Type B pancreatic cell (in vitro differentiated cells): ENCODE measurements around the gene IL24. TPM values are rescaled to one million over a fixed set of nuclear protein-coding genes. Genes with fewer than 3 reads are reported as not detected.

ENCODE experiments used
- DNase-seq: peaks from one replicate; pipeline ENCODE4 v3.0.0; 2021; ENCODE audit warnings: mixed read lengths; ENCODE audit not compliant: unreplicated experiment; ENCODE audit errors: extremely low spot score
- H3K27ac Mint-ChIP-seq: 2 replicates; pipeline ENCODE4 v1.8.0; 2021; ENCODE audit warnings: mild to moderate bottlenecking, mixed read lengths
- H3K27me3 Mint-ChIP-seq: 2 replicates; pipeline ENCODE4 v1.8.0; 2021; ENCODE audit warnings: mixed read lengths
- H3K36me3 Mint-ChIP-seq: 2 replicates; pipeline ENCODE4 v1.8.0; 2021; ENCODE audit warnings: mixed read lengths
- H3K4me1 Mint-ChIP-seq: one replicate; pipeline ENCODE4 v1.8.0; 2021; ENCODE audit warnings: mixed read lengths; ENCODE audit not compliant: unreplicated experiment
- H3K4me3 Mint-ChIP-seq: 2 replicates; pipeline ENCODE4 v1.8.0; 2021; ENCODE audit warnings: mild to moderate bottlenecking, mixed read lengths
- H3K9me3 Mint-ChIP-seq: 2 replicates; pipeline ENCODE4 v1.8.0; 2021; ENCODE audit warnings: mixed read lengths
- CTCF ChIP-seq: fragments of 200-600 bp; sonication (generic); conservative IDR thresholded peaks from 2 replicates; pipeline ENCODE4 v1.5.0; 2021; ENCODE audit warnings: antibody characterized with exemption, mild to moderate bottlenecking
- total RNA-seq: library from RNA; stranded (reverse); gene quantifications from 2 replicates; pipeline ENCODE4 v1.2.1, GENCODE V29; 2021; ENCODE audit warnings: low replicate concordance

The IL24 gene
- total RNA-seq, 1 donor from 2014 or later: not detected

- DNase-seq: no peak
- no peaks in the 10 kb centered on the region for H3K36me3 Mint-ChIP-seq
- no peak for TF ChIP-seq CTCF
- H3K27me3 Mint-ChIP-seq: peaks cover 52% of the 10 kb centered on the region
- H3K4me3 Mint-ChIP-seq: no peak overlapping the region
- H3K4me1 Mint-ChIP-seq: no peaks in the 10 kb centered on the region
- H3K27ac Mint-ChIP-seq: no peak overlapping the region
- no peaks in the 10 kb centered on the region for H3K9me3 Mint-ChIP-seq
Observed at GRCh38 chr1:206863266-206863665, 34.0 kb upstream of the IL24 start.

- TF ChIP-seq CTCF: peak; percentile 79
- Mint-ChIP-seq H3K4me1 (no peaks in the 10 kb centered on the region), H3K27me3 (peaks cover 62% of the 10 kb centered on the region), H3K36me3 (no peaks in the 10 kb centered on the region), H3K9me3 (no peaks in the 10 kb centered on the region), H3K4me3 (no peak within 1 kb of the TSS), H3K27ac (no peak within 1 kb of the TSS)
- no peak for DNase-seq
Observed at GRCh38 chr1:206864939-206865671, 32.1 kb upstream of the IL24 start, which contains the start of gene IL20. Gene IL20, plus strand, starts transcription at chr1:206865623. Its CDS starts 230 bp downstream, at chr1:206865853.

GRCh38 chr1:206866062-206866461 lies 31.2 kb upstream of the IL24 start:
- DNase-seq: no peak
- no peaks in the 10 kb centered on the region for H3K9me3 Mint-ChIP-seq
- no peak overlapping the region for H3K4me3 Mint-ChIP-seq
- H3K27ac Mint-ChIP-seq: no peak overlapping the region
- H3K36me3 Mint-ChIP-seq: no peaks in the 10 kb centered on the region
- no peaks in the 10 kb centered on the region for H3K4me1 Mint-ChIP-seq
- no peak for TF ChIP-seq CTCF
- peaks cover 58% of the 10 kb centered on the region for H3K27me3 Mint-ChIP-seq

- H3K9me3 Mint-ChIP-seq: peaks cover 3% of the 10 kb centered on the region
- no peaks in the 10 kb centered on the region for H3K4me1 Mint-ChIP-seq
- H3K36me3 Mint-ChIP-seq: no peaks in the 10 kb centered on the region
- TF ChIP-seq CTCF: no peak
- peaks cover 55% of the 10 kb centered on the region for H3K27me3 Mint-ChIP-seq
- DNase-seq: no peak
- no peak overlapping the region for H3K4me3 Mint-ChIP-seq
- no peak overlapping the region for H3K27ac Mint-ChIP-seq
Observed at GRCh38 chr1:206867239-206867638, 30.0 kb upstream of the IL24 start.

GRCh38 chr1:206867716-206868115 lies 29.5 kb upstream of the IL24 start:
- TF ChIP-seq CTCF: no peak
- Mint-ChIP-seq H3K4me3 (no peak overlapping the region), H3K36me3 (no peaks in the 10 kb centered on the region), H3K9me3 (peaks cover 4% of the 10 kb centered on the region), H3K4me1 (no peaks in the 10 kb centered on the region), H3K27me3 (peaks cover 55% of the 10 kb centered on the region), H3K27ac (no peak overlapping the region)
- DNase-seq: no peak
